NCI-H146 treated with DMSO at 0.1 percent for 48 hours (cell line): ENCODE results near the gene SNX33.
"Not testable (repeated sequence)": the region's sequence is repeated elsewhere in the genome, so short reads cannot be mapped to it uniquely, and the experiment has no call there.

Experiments
- DNase-seq: peaks from one replicate; lab custom pipeline; 2025; ENCODE audit not compliant: unreplicated experiment; lab: John Stamatoyannopoulos, UW

SNX33 gene

DNA sequence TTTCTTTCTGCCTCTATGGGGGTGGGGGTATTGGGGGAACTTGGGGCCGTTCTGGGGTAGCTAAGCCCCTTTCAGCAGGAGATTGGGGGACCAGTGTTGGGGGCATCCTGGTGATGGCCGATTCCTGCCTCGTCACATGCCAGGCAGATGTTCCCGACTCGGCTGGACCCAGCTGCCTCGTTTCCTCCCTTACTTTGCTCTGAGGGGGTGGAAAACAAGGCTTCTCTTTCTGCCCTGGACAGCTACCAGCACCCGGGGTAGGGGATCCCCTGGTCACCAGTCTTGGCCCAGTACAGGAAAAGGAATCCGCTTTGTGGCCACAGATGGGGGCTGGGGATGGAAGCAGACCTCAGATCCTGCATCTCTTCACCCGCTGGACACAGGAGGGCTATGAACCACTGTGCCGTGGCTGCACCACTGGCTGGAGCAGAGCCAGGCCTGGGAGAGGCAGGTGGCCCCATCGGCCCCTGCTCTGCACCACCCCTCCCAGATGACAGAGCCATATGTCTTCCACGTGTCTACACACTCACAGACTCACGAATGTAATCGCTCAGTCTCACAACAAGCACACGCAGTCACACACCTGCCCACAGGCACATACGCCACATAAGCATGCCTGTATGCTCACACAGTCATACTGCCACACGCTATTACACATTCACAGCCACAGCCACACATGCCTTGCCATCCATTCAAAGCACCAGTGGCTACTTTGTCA lies 12.4 kb downstream of the SNX33 start:
- DNase-seq, result no peak

DNA sequence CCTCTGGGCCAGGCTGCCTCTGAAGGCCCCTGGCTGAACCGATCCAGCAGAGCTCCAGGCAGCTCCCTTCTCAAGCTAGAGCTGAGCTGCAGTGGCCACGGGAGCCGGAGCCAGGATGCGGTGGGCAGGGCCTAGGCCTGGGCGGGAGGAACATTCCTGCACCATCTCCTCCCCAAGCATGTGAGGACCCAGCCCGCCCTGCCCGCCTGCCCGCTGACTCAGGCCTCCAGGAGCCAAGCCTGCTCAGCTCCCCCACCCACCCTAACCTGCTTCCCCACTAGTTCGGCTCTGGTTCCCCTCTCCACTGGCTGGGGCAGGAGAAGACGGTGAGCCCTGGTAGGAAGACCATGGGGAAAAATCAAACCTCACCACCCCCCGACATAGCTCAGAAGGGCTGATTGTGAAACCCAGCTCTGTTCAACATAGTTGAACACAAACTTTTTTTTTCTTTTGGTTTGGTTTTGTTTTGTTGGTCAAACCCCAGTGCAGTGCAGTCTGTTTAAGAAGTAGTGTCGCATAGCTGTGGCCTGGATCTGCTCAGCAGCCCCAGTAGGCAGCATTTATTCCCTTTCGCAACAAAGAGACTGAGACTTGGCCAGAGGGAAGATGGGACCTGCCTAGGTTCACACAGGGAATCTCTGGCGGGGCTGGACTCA lies 13.5 kb downstream of the SNX33 start:
- no peak for DNase-seq

DNA sequence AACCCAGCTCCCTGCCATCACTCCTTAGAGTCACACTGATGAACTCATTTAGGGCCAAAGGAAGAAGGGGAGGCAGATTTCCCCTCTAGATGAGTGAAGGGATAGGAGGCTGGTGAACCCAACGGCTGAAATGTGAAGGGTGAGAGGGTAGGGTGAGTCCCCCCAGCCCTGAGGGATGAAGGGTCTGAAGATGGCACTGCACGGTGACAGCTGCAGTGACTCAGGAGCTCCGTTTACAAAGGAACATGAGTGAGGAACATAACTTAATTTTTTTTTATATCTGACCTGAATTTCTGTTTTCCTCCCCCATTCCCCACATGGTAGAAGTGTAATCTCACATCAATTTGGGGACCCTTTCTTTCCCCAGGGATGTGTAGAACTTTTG lies 14.0 kb downstream of the SNX33 start:
- DNase-seq, result no peak

DNA sequence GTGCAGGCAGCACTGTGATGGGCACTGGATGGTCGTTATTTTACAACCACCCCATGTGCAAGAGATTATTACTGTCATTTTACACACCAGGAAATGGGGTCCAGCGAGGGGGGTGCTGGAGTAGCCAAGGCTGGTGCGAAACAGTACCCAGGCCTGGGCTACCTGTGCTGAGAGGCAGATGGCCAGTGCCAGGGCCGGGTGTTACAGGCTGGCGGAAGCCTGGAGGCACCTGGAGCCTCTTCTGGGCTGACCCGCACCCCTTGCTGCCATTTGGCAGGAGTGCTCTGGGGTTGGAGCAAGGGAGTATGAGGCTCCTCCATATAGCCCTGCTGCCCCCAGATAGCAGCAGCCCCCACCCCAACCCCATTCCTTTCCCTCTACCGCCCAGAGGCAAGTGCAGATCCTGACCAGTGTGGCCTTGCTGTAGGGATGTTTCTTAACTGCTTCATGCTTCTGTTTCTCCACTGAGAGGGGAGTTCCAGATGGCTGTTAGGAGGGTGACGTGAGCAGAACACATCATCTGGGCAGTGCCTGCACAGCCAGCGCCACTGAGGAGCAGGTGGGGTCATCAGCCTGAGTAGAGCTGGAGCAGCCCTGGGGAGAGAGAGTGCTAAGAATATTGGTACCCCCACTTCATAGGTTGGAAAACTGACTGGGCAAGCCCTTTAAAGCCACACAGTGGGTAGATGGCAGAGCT lies 15.3 kb downstream of the SNX33 start:
- no peak for DNase-seq

DNA sequence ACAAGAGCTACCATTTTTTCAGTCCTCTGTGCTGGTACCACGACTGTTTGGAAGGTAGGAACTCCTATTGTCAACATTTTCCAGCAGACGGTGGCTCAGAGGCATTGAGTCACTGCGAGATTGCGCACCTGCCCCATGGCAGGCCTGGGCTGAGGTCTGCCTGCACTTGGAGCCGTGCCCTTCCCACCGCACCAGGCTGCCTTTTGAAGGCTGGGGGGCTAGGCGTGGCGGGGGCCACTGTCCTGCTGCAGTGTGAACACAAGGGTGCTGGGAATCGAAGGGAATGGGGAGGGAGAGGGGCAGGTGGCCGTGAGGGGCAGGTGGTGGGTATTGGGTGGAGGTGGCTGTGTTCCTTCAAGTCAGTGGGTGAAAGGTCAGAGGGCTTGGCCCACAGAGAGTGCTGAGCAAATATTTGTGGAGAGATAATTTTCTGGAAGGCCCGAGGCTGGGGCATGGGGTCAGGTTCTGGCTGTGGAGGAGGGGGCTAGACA lies 16.3 kb downstream of the SNX33 start:
- peak; percentile 80 for DNase-seq

DNA sequence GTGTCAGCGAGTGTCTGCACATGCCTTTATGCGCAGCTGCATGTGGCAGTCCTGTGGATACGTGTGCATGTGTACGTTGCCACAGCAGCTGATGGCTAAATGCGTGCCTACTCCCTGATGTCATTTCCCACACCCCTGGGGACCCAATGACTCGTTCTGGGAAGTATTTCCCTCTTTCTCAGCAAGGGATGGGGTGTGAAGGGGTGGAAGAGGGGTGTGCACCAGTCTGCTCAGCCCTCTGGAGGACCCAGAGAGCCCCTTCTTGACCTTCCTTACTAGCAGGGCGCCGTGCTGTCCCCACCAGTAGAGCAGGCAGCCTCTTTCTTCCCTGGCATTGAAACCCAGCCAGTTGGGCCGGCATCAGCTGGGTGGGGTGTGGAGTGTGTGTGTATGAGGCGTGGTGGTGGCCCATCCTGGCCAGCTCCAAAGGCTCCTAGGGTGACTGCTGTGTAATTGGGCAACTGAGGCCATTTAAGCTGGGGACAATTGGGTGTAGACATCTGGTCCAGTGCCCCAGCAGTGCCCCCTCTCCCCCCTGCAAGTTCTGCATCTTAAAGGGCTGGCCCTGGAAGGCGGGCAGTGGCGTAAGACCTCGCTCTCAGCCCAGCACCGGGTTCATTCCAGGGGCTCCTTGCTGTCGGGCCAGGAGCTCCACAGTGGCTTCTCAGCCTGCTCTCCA lies 19.2 kb downstream of the SNX33 start:
- DNase-seq, result no peak

- DNase-seq, result no peak
Measured at GRCh38 chr15:75669191-75669878, 21.6 kb downstream of the SNX33 start.

DNA sequence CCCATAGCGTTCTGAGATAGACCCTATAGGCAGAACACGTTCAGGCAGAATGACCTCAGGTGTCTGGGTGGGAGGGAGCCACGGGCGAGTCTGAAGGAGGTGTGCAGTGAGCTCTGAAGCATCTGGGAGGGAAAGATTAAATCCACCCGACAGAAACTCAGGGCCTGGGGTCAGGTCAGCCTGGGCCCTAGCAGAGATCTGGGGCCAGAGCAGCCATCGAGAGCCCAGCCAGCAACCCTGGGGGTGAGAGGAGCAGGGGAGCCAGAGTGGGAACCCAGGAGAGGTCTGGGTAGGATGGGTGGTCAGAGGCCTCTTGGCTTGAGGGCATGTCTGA lies 22.1 kb downstream of the SNX33 start:
- no peak for DNase-seq

- DNase-seq, result no peak
Measured at GRCh38 chr15:75671730-75672602, 24.3 kb downstream of the SNX33 start.

- no peak for DNase-seq
Measured at GRCh38 chr15:75672646-75673425, 25.1 kb downstream of the SNX33 start.

DNA sequence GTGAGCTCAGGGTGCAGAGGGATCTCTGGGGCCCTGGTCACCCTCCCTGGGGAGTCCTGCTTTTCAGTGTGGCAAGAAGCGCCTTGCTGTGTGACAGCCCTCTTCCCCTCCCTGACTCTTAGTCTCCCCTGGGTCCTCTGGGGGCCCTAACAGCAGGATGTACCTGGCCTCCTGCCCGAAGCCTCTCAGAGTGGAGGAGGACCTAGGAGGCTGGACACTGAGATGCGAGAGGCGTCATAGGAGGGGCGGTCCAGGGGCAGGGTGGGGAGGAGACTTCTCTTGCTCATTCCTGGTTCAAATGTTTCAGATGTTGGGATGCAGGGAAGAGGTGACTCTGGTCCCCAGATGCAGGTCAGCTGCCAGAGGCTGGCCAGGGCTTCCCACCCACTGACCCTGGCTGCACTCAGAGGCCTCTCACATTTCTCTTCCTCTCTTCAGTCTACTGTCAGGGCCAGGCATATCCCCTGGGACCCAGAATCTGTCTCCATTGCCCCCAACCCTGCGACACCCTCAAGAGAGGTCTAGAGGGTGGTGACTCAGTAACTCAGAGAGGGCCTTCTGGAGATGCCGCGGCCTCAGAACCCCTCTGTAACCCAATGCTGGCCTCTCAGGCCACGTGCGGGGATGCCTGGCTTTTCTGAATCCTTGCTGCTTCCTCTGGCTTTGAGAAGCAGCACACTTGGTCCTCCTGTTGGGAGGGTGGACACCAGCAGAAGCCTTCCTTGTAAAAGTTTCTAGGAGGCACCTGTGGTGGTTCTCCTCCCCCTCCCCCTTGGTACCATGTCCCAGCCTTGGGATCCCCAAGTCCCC lies 25.9 kb downstream of the SNX33 start:
- no peak for DNase-seq

DNA sequence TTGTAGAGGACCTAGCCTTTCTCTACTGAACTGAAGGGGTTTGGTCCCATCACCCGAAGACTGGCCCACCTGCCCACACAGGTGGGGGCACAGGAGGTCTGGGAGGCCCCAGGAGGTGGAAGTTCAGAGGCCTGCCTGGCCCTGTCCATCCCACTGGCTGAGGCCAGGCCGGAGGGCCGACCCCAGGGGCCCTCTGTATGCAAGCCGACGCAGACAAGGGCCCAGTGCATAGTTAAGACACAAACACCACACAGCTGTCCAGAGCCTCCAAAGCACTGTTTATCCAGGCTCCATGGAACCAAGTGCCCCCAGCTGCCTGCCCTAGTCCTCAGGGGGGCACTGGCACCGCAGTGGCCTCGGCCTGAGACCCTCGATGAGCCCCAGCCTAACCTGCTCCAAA lies 26.7 kb downstream of the SNX33 start:
- DNase-seq, result no peak

GRCh38 chr15:75675579-75676404 lies 28.1 kb downstream of the SNX33 start:
- no peak for DNase-seq

- DNase-seq, result no peak
Measured at GRCh38 chr15:75676688-75677464, 29.2 kb downstream of the SNX33 start.

DNA sequence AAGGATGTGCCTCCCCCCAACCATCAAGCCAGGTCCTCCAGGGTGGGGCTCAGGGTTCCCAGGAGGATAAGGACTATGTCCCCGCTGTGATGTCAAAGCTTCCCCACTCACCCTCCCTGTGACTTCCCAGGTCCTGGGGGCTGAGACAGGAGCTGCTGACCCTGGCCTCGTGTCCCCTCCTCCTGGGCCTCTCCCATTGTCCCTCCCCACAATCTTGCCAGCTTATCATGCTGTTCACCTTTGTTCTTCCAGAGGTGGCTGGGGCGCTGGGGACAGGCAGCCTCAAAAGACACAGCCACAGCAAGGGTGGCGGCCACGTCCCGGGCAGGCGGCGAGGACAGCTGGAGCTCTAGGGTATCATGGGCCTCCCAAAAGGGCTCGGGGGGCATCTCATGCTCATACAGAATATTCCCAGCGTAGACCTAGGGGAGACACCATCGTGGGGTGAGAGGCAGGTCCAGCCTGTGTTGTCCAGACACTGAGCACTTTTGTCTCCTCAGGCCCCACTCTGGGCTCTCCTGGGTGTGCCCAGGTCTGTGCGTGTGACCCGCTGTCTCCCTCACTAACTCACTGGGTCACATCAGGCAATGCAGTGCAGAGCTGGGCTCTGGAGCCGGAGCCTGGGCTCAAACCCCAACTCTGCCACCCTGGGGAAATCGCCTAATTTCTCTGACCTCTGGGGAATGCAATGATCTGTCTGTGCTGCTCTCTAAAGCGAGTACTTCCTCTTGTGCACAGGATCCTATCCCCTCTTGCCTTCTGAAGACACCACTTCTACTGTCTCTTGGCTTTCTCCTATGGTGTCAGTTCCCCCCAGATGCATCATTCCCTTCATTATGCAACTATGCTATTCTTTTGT lies 30.0 kb downstream of the SNX33 start:
- no peak for DNase-seq

- not testable (repeated sequence) for DNase-seq
Measured at GRCh38 chr15:75678324-75678690, 30.6 kb downstream of the SNX33 start.
